Trophoblast cell (in vitro differentiated cells and primary cell): ENCODE data around the gene FGD3.

ENCODE experiments used
- DNase-seq, 2 donors: peaks; one replicate each; pipeline ENCODE4 v3.0.0-alpha.2; 2016
- H2AFZ ChIP-seq: 2 replicates; pipeline ENCODE4 v1.6.1; 2013; ENCODE audit warnings: low read length, moderate library complexity, mild to moderate bottlenecking; ENCODE audit not compliant: insufficient read depth, poor library complexity
- H2AK5ac ChIP-seq: 2 replicates; pipeline ENCODE4 v1.6.1; 2013; ENCODE audit warnings: mild to moderate bottlenecking, low read length
- H2BK120ac ChIP-seq: 2 replicates; pipeline ENCODE4 v1.6.1; 2013; ENCODE audit warnings: low read length, mild to moderate bottlenecking, moderate library complexity; ENCODE audit not compliant: insufficient read depth, poor library complexity
- H2BK12ac ChIP-seq: 2 replicates; pipeline ENCODE4 v1.6.1; 2013; ENCODE audit warnings: mild to moderate bottlenecking, low read length, moderate library complexity
- H2BK5ac ChIP-seq: 2 replicates; pipeline ENCODE4 v1.6.1; 2013; ENCODE audit warnings: low read length, low read depth, moderate library complexity, mild to moderate bottlenecking; ENCODE audit not compliant: poor library complexity
- H3K14ac ChIP-seq: 2 replicates; pipeline ENCODE4 v1.6.1; 2013; ENCODE audit warnings: mild to moderate bottlenecking, low read length
- H3K18ac ChIP-seq: 2 replicates; pipeline ENCODE4 v1.6.1; 2013; ENCODE audit warnings: mild to moderate bottlenecking, low read length
- H3K23ac ChIP-seq: 2 replicates; pipeline ENCODE4 v1.6.1; 2013; ENCODE audit warnings: low read length
- H3K27ac ChIP-seq: 2 replicates; pipeline ENCODE4 v1.5.1; 2013; ENCODE audit warnings: low read depth, mild to moderate bottlenecking, inconsistent platforms, low read length, moderate library complexity
- H3K27me3 ChIP-seq: 2 replicates; pipeline ENCODE4 v1.6.1; 2013; ENCODE audit warnings: inconsistent platforms, mild to moderate bottlenecking, low read length, moderate library complexity; ENCODE audit not compliant: insufficient read depth
- H3K36me3 ChIP-seq, 2 experiments: 1 replicate in 1 of 2; 2 replicates in 1 of 2; pipeline ENCODE4 v1.6.1; 2013; ENCODE audit warnings: low read length in 2 of 2, mild to moderate bottlenecking in 2 of 2, moderate library complexity in 1 of 2; ENCODE audit not compliant: insufficient read depth in 2 of 2, control insufficient read depth in 1 of 2
- H3K4ac ChIP-seq: 2 replicates; pipeline ENCODE4 v1.6.1; 2013; ENCODE audit warnings: low read depth, mild to moderate bottlenecking, low read length, moderate library complexity
- H3K4me1 ChIP-seq, 2 experiments: 1 replicate in 1 of 2; 2 replicates in 1 of 2; pipeline ENCODE4 v1.6.1; 2013; ENCODE audit warnings: low read length in 2 of 2, mild to moderate bottlenecking in 2 of 2, moderate library complexity in 1 of 2; ENCODE audit not compliant: insufficient read depth in 2 of 2, control insufficient read depth in 1 of 2
- H3K4me2 ChIP-seq: 2 replicates; pipeline ENCODE4 v1.6.1; 2013; ENCODE audit warnings: inconsistent platforms, mild to moderate bottlenecking, low read length, moderate library complexity
- H3K4me3 ChIP-seq: 2 replicates; pipeline ENCODE4 v1.5.1; 2013; ENCODE audit warnings: mild to moderate bottlenecking, low read depth, low read length, inconsistent platforms
- H3K79me1 ChIP-seq: one replicate; pipeline ENCODE4 v1.6.1; 2013; ENCODE audit warnings: low read length
- H3K79me2 ChIP-seq: 2 replicates; pipeline ENCODE4 v1.6.1; 2013; ENCODE audit warnings: low read length, mild to moderate bottlenecking; ENCODE audit not compliant: control insufficient read depth, insufficient read depth, poor library complexity
- H3K9ac ChIP-seq: 2 replicates; pipeline ENCODE4 v1.6.1; 2013; ENCODE audit warnings: mild to moderate bottlenecking, low read length
- H3K9me3 ChIP-seq: 2 replicates; pipeline ENCODE4 v1.6.1; 2013; ENCODE audit warnings: low read depth, mild to moderate bottlenecking, control low read depth, inconsistent platforms, low read length; ENCODE audit not compliant: insufficient read depth
- H4K12ac ChIP-seq: 2 replicates; pipeline ENCODE4 v1.6.1; 2013; ENCODE audit warnings: low read depth, mild to moderate bottlenecking, low read length, moderate library complexity
- H4K8ac ChIP-seq: 2 replicates; pipeline ENCODE4 v1.6.1; 2013; ENCODE audit warnings: low read depth, mild to moderate bottlenecking, low read length, moderate library complexity
- H4K91ac ChIP-seq: one replicate; pipeline ENCODE4 v1.6.1; 2013; ENCODE audit warnings: low read depth, mild to moderate bottlenecking, low read length, moderate library complexity
- WGBS: extraction: QIAGEN DNeasy Blood & Tissue Kit; methylation state at CpG from one replicate; pipeline ENCODE4 v1.1.7; 2013; ENCODE audit warnings: missing lambda C conversion rate; ENCODE audit not compliant: insufficient read length, insufficient coverage; ENCODE audit errors: extremely low coverage; 5-methylcytosine and 5-hydroxymethylcytosine counted together

Gene FGD3

GRCh38 chr9:92971776-92972175 lies 24.5 kb downstream of the FGD3 start:
- no peaks in the 10 kb centered on the region for H3K27me3 ChIP-seq
- no CpG with 5 or more reads among the region's 1 CpG for WGBS
- H3K9me3 ChIP-seq, result peaks cover 2% of the 10 kb centered on the region
- H3K27ac ChIP-seq, result no peak overlapping the region
- H3K18ac ChIP-seq, result no peak overlapping the region
- no peak for DNase-seq
- no peaks in the 10 kb centered on the region for H3K36me3 ChIP-seq
- peaks cover 12% of the 10 kb centered on the region for H3K79me2 ChIP-seq
- H3K4me2 ChIP-seq, result no peak overlapping the region
- H4K12ac ChIP-seq, result no peak overlapping the region
- no peak overlapping the region for H3K23ac ChIP-seq
- H4K91ac ChIP-seq, result no peak overlapping the region
- H3K4ac ChIP-seq, result no peak overlapping the region
- no peak overlapping the region for H3K9ac ChIP-seq
- H3K14ac ChIP-seq, result no peak overlapping the region
- H4K8ac ChIP-seq, result no peak overlapping the region
- no peak overlapping the region for H2AK5ac ChIP-seq
- no peak overlapping the region for H2BK5ac ChIP-seq
- H3K4me3 ChIP-seq, result no peak overlapping the region
- no peak overlapping the region for H2AFZ ChIP-seq
- H3K79me1 ChIP-seq, result peaks cover 31% of the 10 kb centered on the region
- peaks cover 38 to 39% of the 10 kb centered on the region in 2 experiments for H3K4me1 ChIP-seq
- H2BK120ac ChIP-seq, result no peak overlapping the region
- no peak overlapping the region for H2BK12ac ChIP-seq

GRCh38 chr9:92973700-92974099 lies 26.4 kb downstream of the FGD3 start:
- Histone ChIP-seq H2AK5ac (peak overlapping the region; percentile 98), H3K36me3 (peaks cover 0 to 3% of the 10 kb centered on the region in 2 experiments), H3K4me2 (peak overlapping the region; percentile 6), H3K4ac (peak overlapping the region; percentile 86), H3K79me1 (peaks cover 37% of the 10 kb centered on the region), H3K14ac (peak overlapping the region; percentile 98), H2AFZ (peak overlapping the region; percentile 56), H3K4me3 (no peak overlapping the region), H3K27me3 (no peaks in the 10 kb centered on the region), H3K9ac (no peak overlapping the region), H2BK12ac (peak overlapping the region; percentile 100), H4K8ac (peak overlapping the region; percentile 88), H3K18ac (peak overlapping the region; percentile 88), H3K27ac (peak overlapping the region; percentile 82), H3K4me1 (peaks cover 42 to 44% of the 10 kb centered on the region in 2 experiments), H3K79me2 (peaks cover 12% of the 10 kb centered on the region), H4K12ac (peak overlapping the region; percentile 52), H4K91ac (peak overlapping the region; percentile 99), H2BK120ac (peak overlapping the region; percentile 99), H3K9me3 (peaks cover 1% of the 10 kb centered on the region), H2BK5ac (peak overlapping the region; percentile 96), H3K23ac (no peak overlapping the region)
- no CpG with 5 or more reads among the region's 7 CpGs for WGBS
- DNase-seq, result no peak

- H3K4me2 ChIP-seq, result peak overlapping the region; percentile 53
- H3K9ac ChIP-seq, result no peak overlapping the region
- peak overlapping the region; percentile 82 for H4K8ac ChIP-seq
- H3K4ac ChIP-seq, result peak overlapping the region; percentile 80
- peak overlapping the region; percentile 88 for H2AK5ac ChIP-seq
- peak overlapping the region; percentile 92 for H3K27ac ChIP-seq
- H3K4me3 ChIP-seq, result peak overlapping the region; percentile 37
- no peaks in the 10 kb centered on the region for H3K27me3 ChIP-seq
- peak overlapping the region; percentile 88 for H3K18ac ChIP-seq
- H3K79me1 ChIP-seq, result peaks cover 37% of the 10 kb centered on the region
- peaks cover 0 to 3% of the 10 kb centered on the region in 2 experiments for H3K36me3 ChIP-seq
- H3K9me3 ChIP-seq, result no peaks in the 10 kb centered on the region
- DNase-seq, result peak; percentile 76 to 92
- H2BK120ac ChIP-seq, result peak overlapping the region; percentile 87
- H2BK5ac ChIP-seq, result peak overlapping the region; percentile 92
- H3K79me2 ChIP-seq, result peaks cover 12% of the 10 kb centered on the region
- no peak overlapping the region for H4K12ac ChIP-seq
- H2BK12ac ChIP-seq, result peak overlapping the region; percentile 94
- peak overlapping the region; percentile 19 for H2AFZ ChIP-seq
- peak overlapping the region; percentile 98 for H4K91ac ChIP-seq
- H3K23ac ChIP-seq, result no peak overlapping the region
- WGBS, result no CpG with 5 or more reads among the region's 10 CpGs
- peak overlapping the region; percentile 93 for H3K14ac ChIP-seq
- H3K4me1 ChIP-seq, result peaks cover 42 to 44% of the 10 kb centered on the region in 2 experiments
These were observed 26.9 kb downstream of the FGD3 start for GRCh38 chr9:92974161-92974661.

GRCh38 chr9:92974761-92975755 lies 27.7 kb downstream of the FGD3 start:
- Histone ChIP-seq H2AK5ac (peak overlapping the region; percentile 88), H2BK12ac (peak overlapping the region; percentile 94), H2BK5ac (peak overlapping the region; percentile 92), H3K79me1 (peaks cover 34% of the 10 kb centered on the region), H3K23ac (no peak overlapping the region), H4K8ac (peak overlapping the region; percentile 82), H4K91ac (peak overlapping the region; percentile 98), H3K4me3 (no peak overlapping the region), H3K9me3 (no peaks in the 10 kb centered on the region), H3K27ac (peak overlapping the region; percentile 92), H3K9ac (no peak overlapping the region), H2AFZ (peak overlapping the region; percentile 55), H3K79me2 (peaks cover 12% of the 10 kb centered on the region), H4K12ac (peak overlapping the region; percentile 36), H3K4me2 (peak overlapping the region; percentile 53), H3K4me1 (peaks cover 38 to 42% of the 10 kb centered on the region in 2 experiments), H3K4ac (peak overlapping the region; percentile 80), H3K27me3 (no peaks in the 10 kb centered on the region), H2BK120ac (peak overlapping the region; percentile 87), H3K36me3 (peaks cover 0 to 3% of the 10 kb centered on the region in 2 experiments), H3K18ac (peak overlapping the region; percentile 88), H3K14ac (peak overlapping the region; percentile 93)
- no peak for DNase-seq
- WGBS, result no CpG with 5 or more reads among the region's 22 CpGs
